CD14-positive monocyte (primary cell): ENCODE results near the gene RPSA. TPM values are rescaled to one million over a fixed set of nuclear protein-coding genes. Genes with fewer than 3 reads are reported as not detected.

Experiments
- DNase-seq, 3 donors: peaks; one replicate each; pipeline ENCODE4 v3.0.0-alpha.2; 2011 to 2022
- H2AFZ ChIP-seq: 2 replicates; pipeline ENCODE4 v1.6.0; 2012; ENCODE audit warnings: mild to moderate bottlenecking, low read depth, low read length, inconsistent platforms; ENCODE audit not compliant: insufficient read depth, poor library complexity, severe bottlenecking
- H3K27ac ChIP-seq, 2 donors: 1 replicate in 1 of 2; 2 replicates in 1 of 2; pipeline ENCODE4 v1.5.1; 2012 to 2013; ENCODE audit warnings: low read length in 2 of 2, control low read depth in 1 of 2, inconsistent platforms in 1 of 2, low read depth in 1 of 2, mild to moderate bottlenecking in 1 of 2
- H3K27me3 ChIP-seq, 2 donors: one replicate each; pipeline versions ENCODE4 v1.6.0 to v1.6.1; 2011 to 2013; ENCODE audit warnings: low read length in 2 of 2; ENCODE audit not compliant: control insufficient read depth in 2 of 2, insufficient read depth in 2 of 2
- H3K36me3 ChIP-seq, 2 donors: replicated peaks in 1 of 2; 1 replicate in 1 of 2; 2 replicates in 1 of 2; pipeline versions ENCODE4 v1.5.1 to v1.6.1; 2012 to 2013; ENCODE audit warnings: low read length in 2 of 2, control low read depth in 1 of 2, inconsistent platforms in 1 of 2, mild to moderate bottlenecking in 1 of 2; ENCODE audit not compliant: insufficient read depth in 2 of 2, control insufficient read depth in 1 of 2
- H3K4me1 ChIP-seq, 2 donors: 1 replicate in 1 of 2; 2 replicates in 1 of 2; pipeline versions ENCODE4 v1.5.1 to v1.6.1; 2012 to 2013; ENCODE audit warnings: low read length in 2 of 2, control low read depth in 1 of 2, inconsistent platforms in 1 of 2, mild to moderate bottlenecking in 1 of 2, moderate library complexity in 1 of 2; ENCODE audit not compliant: insufficient read depth in 2 of 2, control insufficient read depth in 1 of 2
- H3K4me2 ChIP-seq: replicated peaks from 2 replicates; pipeline ENCODE3; 2012; ENCODE audit warnings: low read length, moderate library complexity, mild to moderate bottlenecking; ENCODE audit not compliant: poor library complexity, severe bottlenecking; ENCODE audit errors: extremely low read depth
- H3K4me3 ChIP-seq, 3 experiments: fragments of 200-600 bp in 1 of 3; sonication (generic) in 1 of 3; replicated peaks in 1 of 3; 1 replicate in 2 of 3; 2 replicates in 1 of 3; pipeline ENCODE4 v1.5.1; 2011 to 2013; ENCODE audit warnings: low read length in 3 of 3, mild to moderate bottlenecking in 3 of 3, control low read depth in 2 of 3, low read depth in 2 of 3, inconsistent platforms in 1 of 3, moderate library complexity in 1 of 3
- H3K79me2 ChIP-seq: 2 replicates; pipeline ENCODE4 v1.6.0; 2012; ENCODE audit warnings: mild to moderate bottlenecking, control low read depth, inconsistent platforms, low read length, moderate library complexity; ENCODE audit not compliant: insufficient read depth
- H3K9ac ChIP-seq: 2 replicates; pipeline ENCODE4 v1.6.0; 2017; ENCODE audit warnings: low read length, mild to moderate bottlenecking; ENCODE audit not compliant: insufficient read depth, poor library complexity, severe bottlenecking
- H3K9me3 ChIP-seq, 2 donors: replicated peaks in 1 of 2; 1 replicate in 1 of 2; 2 replicates in 1 of 2; pipeline versions ENCODE4 v1.5.1 to v1.6.1; 2012 to 2013; ENCODE audit warnings: low read length in 2 of 2, control low read depth in 1 of 2; ENCODE audit not compliant: control insufficient read depth in 1 of 2, insufficient read depth in 1 of 2
- H4K20me1 ChIP-seq: 2 replicates; pipeline ENCODE4 v1.6.0; 2012; ENCODE audit warnings: mild to moderate bottlenecking, low read length, control low read depth, moderate library complexity; ENCODE audit not compliant: insufficient read depth
- H3K27ac Mint-ChIP-seq, 7 donors: one replicate each; pipeline ENCODE4 v1.8.0; 2020; ENCODE audit warnings: mild to moderate bottlenecking in 7 of 7, mixed read lengths in 7 of 7, moderate library complexity in 6 of 7, inconsistent platforms in 2 of 7
- H3K27me3 Mint-ChIP-seq, 3 donors: one replicate each; pipeline ENCODE4 v1.8.0; 2021 to 2022; ENCODE audit warnings: low read depth in 3 of 3, mild to moderate bottlenecking in 3 of 3, mixed read lengths in 3 of 3, moderate library complexity in 3 of 3, inconsistent platforms in 1 of 3
- H3K36me3 Mint-ChIP-seq, 2 donors: one replicate each; pipeline ENCODE4 v1.8.0; 2020; ENCODE audit warnings: mixed read lengths in 2 of 2, inconsistent platforms in 1 of 2, mild to moderate bottlenecking in 1 of 2
- H3K4me1 Mint-ChIP-seq: one replicate; pipeline ENCODE4 v1.8.0; 2020; ENCODE audit warnings: mild to moderate bottlenecking, mixed read lengths
- H3K4me3 Mint-ChIP-seq, 2 donors: one replicate each; pipeline ENCODE4 v1.8.0; 2020; ENCODE audit warnings: mild to moderate bottlenecking in 2 of 2, mixed read lengths in 2 of 2, moderate library complexity in 1 of 2
- H3K9me3 Mint-ChIP-seq, 7 donors: one replicate each; pipeline ENCODE4 v1.8.0; 2020 to 2022; ENCODE audit warnings: mixed read lengths in 7 of 7, mild to moderate bottlenecking in 6 of 7, moderate library complexity in 6 of 7, inconsistent platforms in 2 of 7
- CTCF ChIP-seq: fragments of 200-600 bp; IDR thresholded peaks from one replicate; pipeline ENCODE4 v1.8.0; 2022; ENCODE audit warnings: antibody characterized with exemption, mild to moderate bottlenecking
- WGBS: methylation state at CpG from one replicate; pipeline ENCODE4 v1.1.5; 2013; ENCODE audit warnings: missing lambda C conversion rate; ENCODE audit not compliant: insufficient coverage; 5-methylcytosine and 5-hydroxymethylcytosine counted together
- intact Hi-C, 2 donors: fragments of 100-400 bp; cut with micrococcal nuclease; formaldehyde crosslinking; loops; one replicate each; pipeline versions ENCODE4 v1.15.0 to v1.15.1; 2023
- polyA plus RNA-seq, 3 donors: library from polyadenylated mRNA; depleted of rRNA in 1 of 3; unstranded in 2 of 3; stranded (reverse) in 1 of 3; fragments of 300-500 nt in 2 of 3; fragments of >200 nt in 1 of 3; fragmentation: Illumina TruSeq in 2 of 3; gene quantifications; 1 replicate in 2 of 3; 2 replicates in 1 of 3; pipeline ENCODE4 v1.2.3, GENCODE V29; 2012 to 2021
- small RNA-seq: library from RNA; depleted of rRNA; stranded (forward); fragments of <200 nt; gene quantifications from one replicate; pipeline ENCODE3, GENCODE V24; 2012; ENCODE audit warnings: low read depth; ENCODE audit not compliant: insufficient read length

RPSA gene
- polyA plus RNA-seq, 3 donors = 172 to 574 (median 219) TPM

DNA sequence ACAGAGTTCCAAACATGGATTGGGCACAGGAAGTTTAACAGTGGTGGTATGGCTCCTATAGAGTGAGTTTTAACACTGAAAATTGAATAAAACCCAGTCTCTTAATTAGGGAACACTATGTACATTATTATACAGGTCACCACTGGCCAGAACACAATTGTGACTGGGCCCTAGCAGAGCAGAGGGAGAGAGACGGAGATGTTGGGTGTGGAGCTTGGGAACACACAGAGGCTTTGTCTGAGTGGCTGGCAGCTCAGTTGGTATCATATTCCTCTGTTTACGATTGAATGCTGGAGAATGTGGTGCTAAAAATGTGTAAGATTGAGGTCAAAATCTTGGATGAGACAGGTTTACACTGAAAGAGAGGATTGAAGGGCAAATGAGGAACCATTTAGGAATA is 54.2 kb downstream of the RPSA start:
- H3K27ac Mint-ChIP-seq = no peak overlapping the region
- Histone ChIP-seq H3K9ac (no peak overlapping the region), H3K36me3 (no peaks in the 10 kb centered on the region), H3K4me2 (no peak overlapping the region), H4K20me1 (no peaks in the 10 kb centered on the region), H3K27ac (no peak overlapping the region), H3K4me1 (no peaks in the 10 kb centered on the region), H3K27me3 (peaks cover 0 to 3% of the 10 kb centered on the region in 2 donors), H3K79me2 (no peaks in the 10 kb centered on the region), H3K4me3 (no peak overlapping the region), H3K9me3 (no peaks in the 10 kb centered on the region), H2AFZ (no peak overlapping the region)
- DNase-seq = no peak
- no peak for TF ChIP-seq CTCF
- 100% methylated on average over 2 of the region's 2 CpGs for WGBS
- intact Hi-C loops = no loop called here
- H3K9me3 Mint-ChIP-seq = peaks cover 0 to 2% (median 0%) of the 10 kb centered on the region in 7 donors
- no peaks in the 10 kb centered on the region for H3K4me1 Mint-ChIP-seq
- H3K27me3 Mint-ChIP-seq = peaks cover 0 to 6% (median 4%) of the 10 kb centered on the region in 3 donors
- no peaks in the 10 kb centered on the region for H3K36me3 Mint-ChIP-seq
- no peak overlapping the region for H3K4me3 Mint-ChIP-seq

Small RNA genes within 50 kb of the gene (small RNA-seq; reads per million reads assigned to genes)
- gene SNORA6 (not detected), gene SNORA62 (not detected)

Other genes with a start within 250 kb of the RPSA start
- not detected for gene XIRP1, start 214.1 kb upstream of the RPSA start, polyA plus RNA-seq
- 100 to 1,000 TPM in 2 of 3 donors, 10 to 100 TPM in 1; 25.9 to 405 (median 184) TPM for gene CX3CR1, start 126.7 kb upstream of the RPSA start, polyA plus RNA-seq
- gene CCR8, start 77.0 kb upstream of the RPSA start, polyA plus RNA-seq = not detected
- 1 to 10 TPM; 5.7 to 8.9 (median 7.5) TPM for gene SLC25A38, start 23.4 kb upstream of the RPSA start, polyA plus RNA-seq
- gene MOBP, start 61.0 kb downstream of the RPSA start, polyA plus RNA-seq = not detected